Renal cortex interstitium (tissue), 11 donors: ENCODE measurements around the gene PIK3R1. TPM values are rescaled to one million over a fixed set of nuclear protein-coding genes. Genes with fewer than 3 reads are reported as not detected.
"Not testable (repeated sequence)": the region's sequence is repeated elsewhere in the genome, so short reads cannot be mapped to it uniquely, and the experiment has no call there.

Experiments
- DNase-seq, 11 donors: peaks; one replicate each; pipeline ENCODE4 v3.0.0-alpha.2; 2013; ENCODE audit warnings: low read depth in 9 of 11, low spot score in 4 of 11; ENCODE audit errors: extremely low read depth in 1 of 11
- polyA plus RNA-seq, 3 donors: library from polyadenylated mRNA; unstranded; fragments of 120-200 nt; gene quantifications; one replicate each; pipeline ENCODE4 v1.2.1, GENCODE V29; 2013; ENCODE audit not compliant: insufficient read length in 3 of 3

The PIK3R1 gene
- polyA plus RNA-seq, 3 donors, result 73.7 to 94.6 (median 84.0) TPM

DNA sequence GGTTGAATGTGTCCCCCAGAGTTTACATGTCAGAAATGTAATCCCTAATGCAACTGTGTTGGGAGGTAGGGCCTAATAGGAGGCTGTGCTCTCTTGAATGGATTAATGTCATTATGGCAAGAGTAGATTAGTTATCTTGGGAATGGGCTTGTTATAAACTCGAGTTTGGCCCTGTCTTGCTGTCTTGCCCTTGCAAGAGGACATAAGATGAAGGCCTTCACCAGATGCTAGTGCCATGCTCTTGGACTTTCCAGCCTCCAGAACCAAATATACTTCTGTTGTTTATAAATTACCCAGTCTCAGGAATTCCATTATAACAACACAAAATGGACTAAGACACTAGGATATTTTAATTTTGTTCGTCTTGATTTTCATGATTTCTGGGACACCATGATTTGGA is 5.4 kb downstream of the PIK3R1 start:
- DNase-seq, result no peak

DNA sequence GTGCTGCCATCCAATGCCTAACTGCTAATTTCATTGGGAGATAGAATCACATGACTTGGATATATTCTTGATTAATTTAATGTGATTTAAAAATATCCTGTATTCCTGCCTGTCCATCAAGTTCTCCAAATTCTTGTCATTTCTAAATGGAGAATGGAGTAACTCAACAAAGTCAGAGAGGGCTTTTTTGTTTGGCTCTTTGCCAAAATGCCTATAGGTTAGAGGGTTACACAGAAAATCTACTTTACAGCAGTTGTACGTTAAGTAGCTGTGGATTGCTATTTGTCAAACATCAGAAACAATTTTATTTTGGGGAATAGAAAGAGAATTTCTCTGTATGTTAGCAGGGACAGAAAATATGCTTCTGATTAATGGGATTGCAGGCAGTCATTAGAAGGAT is 5.9 kb downstream of the PIK3R1 start:
- DNase-seq, result no peak

DNA sequence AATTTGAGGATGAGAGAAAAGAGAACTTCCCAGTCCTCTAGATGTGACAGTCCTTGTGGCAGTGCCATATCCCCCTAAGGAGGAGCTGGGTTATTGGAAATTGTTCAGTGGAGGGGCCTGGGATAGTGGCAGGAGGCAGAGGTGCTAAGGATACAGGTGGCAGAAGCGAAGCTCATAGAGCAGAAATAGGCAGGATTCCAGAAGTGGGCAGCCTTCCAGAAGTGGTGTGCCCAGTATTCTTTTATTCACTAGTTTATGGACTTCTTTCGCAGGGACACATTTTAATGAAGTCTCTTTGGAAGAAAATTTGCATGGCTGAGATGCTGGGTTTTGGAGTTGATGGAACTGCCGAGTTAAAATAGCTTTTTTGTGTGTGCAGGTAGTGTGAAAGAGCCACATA is 6.8 kb downstream of the PIK3R1 start:
- no peak for DNase-seq

DNA sequence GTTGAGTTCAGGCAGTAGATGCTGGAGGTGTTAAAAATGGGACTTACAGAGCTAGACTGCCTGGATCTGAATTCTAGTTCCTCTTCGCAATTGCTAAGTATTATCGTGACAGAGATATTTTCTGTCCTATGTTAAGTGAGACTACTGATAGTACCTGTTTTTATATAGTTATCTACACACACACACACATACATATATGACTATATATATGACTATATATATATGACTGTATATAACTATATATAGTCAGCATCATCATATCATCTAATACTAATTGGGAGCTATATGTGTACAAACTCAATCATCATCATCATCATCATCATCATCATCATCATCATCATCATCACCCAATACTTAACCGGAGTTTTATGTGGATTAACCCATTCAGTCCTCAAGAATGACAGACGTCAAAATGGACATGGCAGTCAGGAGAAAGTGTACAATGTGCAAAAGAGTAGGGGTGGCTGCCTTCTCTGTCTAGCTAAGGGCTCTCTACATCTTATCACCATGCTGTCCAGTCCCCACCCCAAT is 7.3 kb downstream of the PIK3R1 start:
- no peak for DNase-seq

DNA sequence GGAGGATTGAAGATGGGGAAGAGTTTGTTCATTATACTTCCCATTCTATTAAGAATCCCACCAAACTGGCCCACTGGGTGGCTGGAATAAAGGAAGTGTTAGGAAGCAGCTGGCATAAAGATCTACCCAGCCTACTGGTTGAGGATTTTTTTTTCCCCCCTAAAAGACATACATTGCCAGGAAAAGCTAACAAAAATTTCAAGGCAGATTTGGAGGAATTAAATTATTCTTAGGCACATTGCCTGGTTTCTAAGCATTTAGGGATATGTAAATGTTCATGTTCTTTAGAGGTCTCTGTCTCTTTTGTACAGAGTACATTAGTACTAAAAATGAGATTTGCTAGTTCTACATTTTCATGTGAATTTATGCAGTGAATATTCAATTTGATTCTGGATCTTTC is 8.3 kb downstream of the PIK3R1 start:
- no peak for DNase-seq

DNA sequence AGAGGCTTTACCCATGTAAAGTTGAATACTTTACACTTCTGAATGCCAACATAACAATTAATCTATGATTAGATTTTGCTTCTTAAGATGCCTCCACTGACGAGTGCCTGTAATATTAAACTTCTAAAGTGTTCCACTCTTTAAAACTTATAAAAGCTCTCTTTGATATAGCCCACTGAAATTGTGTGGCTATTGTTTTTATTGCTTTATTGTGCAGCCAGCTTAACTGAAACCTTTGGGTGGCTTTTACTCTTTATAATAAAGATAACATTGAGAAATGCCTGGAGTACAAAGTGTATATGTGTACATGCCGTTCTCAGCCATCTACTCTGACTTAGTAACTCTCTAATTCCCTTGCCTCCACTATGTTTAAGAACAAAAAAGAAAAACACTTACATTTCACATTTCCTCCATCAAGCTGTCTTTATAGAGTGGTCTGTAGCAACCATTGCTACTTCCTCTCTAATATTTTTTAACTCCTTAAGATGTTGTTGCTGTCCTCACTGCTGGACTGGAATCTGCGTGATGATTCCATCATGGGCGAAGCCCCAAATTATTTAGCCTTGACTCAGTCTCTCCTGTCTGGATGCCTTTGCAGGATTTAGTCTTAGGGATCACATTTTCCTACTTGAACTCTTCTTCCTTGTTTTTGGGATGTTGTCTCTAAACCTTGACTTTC is 9.1 kb downstream of the PIK3R1 start:
- DNase-seq, result no peak

DNA sequence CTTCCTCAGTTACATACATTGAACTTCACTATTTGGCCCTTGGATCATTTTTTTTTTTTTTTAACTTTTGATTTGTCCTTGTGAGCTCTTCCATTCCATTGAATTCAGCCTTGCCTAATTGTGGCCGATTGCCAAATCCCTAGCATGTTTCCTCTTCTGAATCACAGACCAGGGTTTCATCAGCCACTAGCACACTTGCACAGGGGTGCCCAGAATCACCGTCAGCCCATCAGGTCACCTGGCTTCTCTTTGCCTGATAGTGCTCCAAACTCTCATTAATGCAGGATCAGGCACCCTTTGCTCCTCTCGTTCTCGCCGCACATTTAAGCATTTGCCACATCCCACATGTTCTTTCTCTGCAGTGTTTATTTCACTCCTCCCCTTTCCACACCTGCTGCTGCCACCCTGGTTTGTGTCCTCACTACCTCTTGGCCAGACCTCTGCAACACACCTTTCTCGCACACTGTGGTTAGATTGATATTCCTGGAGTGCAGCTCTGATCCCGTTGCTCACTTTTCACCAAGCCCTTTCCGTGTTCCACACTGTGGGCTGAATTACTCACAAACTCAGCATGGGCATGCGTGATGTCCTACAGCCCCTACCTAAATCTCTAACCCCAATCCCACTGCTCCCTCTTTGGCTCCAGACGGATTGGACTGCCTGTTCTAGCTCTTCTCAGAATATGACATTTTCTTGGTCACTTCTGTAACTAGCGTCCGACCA is 9.8 kb downstream of the PIK3R1 start:
- DNase-seq, result no peak

DNA sequence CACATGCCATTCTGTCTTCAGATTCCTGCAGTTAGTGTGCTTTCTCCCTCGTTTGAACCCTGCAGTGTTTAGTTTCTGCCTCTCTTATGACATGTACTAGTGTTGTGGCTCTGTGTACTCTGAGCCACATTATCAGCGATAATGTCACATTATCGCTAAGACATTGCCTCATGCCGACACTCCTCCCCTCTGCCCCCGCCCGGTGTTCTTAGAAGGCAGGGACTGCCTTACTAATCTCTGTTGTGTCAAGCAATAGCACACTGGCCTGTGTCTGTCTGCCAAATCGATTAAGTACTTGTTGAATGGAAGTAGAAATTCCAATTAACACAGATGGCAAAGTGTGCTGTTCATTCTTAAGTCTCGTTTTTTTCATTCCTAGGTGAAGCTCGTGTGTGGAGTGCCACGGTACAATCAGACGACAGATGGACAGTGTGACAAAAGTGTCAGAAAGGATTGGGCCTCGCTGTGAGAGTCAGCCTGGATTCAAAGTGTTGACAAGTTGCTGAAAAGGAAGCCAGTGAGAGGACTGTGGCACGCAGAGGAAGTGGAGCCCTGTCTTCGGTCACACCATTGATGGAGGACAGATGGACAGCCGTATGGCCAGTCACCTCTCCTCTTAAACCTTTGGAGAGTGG is 10.5 kb downstream of the PIK3R1 start:
- no peak for DNase-seq

DNA sequence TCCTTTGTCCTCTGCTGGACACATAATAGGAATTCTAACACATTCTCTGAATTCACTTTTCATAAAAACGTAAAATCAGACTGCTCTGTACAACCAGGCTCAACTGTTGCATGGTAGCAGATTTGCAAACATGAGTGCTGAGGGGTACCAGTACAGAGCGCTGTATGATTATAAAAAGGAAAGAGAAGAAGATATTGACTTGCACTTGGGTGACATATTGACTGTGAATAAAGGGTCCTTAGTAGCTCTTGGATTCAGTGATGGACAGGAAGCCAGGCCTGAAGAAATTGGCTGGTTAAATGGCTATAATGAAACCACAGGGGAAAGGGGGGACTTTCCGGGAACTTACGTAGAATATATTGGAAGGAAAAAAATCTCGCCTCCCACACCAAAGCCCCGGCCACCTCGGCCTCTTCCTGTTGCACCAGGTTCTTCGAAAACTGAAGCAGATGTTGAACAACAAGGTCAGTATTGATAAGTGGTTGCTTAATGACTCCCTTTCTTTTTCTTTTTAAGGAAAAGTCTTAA is 11.1 kb downstream of the PIK3R1 start:
- no peak for DNase-seq

DNA sequence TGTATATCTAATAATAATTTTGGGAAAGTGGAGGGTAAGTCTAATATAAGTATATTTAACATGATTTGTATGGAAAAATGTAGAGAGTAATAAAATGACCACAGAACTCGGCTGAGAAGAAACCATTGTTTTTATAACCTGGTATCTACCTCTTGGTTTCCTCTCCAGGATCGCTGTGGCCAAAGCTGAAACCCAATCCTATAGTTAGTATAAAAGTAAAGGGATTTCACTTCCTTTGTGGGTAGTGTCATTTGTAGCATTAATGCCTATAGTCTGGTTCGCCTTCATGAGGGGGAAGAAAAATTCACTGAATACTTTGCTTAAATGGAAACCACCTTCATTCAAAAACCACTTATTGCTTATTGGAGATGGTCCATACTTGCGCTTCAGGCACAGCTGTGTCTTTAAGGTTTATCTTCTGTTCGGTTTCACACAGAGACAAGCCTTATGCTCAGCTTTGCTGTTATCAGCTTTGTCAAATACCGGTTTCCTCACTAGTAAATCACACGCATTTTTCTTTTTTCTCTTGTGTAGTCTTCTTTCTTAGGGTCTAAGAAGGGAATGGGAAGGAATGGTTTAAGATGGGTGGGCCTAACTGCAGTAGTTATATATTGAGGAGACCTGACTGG is 12.1 kb downstream of the PIK3R1 start:
- DNase-seq, result no peak

DNA sequence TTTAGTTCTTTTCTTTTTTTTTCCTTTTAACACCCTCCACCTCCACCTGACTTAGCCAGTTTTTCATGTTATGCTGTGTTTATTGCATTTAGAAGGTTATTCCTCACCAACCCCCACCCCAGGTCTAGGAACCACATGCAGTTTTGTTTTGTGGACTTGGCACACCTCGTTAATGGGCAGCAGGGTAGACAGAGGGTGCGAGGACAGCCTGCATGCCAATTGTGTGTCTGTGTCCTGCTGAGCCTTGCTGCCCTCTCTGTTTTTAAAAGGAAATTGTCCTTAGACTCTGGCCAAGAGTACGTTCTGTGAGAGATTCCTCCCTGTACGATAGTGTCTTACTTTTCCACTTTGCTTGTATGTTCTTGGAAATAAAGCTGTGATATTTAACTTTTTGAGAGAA is 13.9 kb downstream of the PIK3R1 start:
- no peak for DNase-seq

DNA sequence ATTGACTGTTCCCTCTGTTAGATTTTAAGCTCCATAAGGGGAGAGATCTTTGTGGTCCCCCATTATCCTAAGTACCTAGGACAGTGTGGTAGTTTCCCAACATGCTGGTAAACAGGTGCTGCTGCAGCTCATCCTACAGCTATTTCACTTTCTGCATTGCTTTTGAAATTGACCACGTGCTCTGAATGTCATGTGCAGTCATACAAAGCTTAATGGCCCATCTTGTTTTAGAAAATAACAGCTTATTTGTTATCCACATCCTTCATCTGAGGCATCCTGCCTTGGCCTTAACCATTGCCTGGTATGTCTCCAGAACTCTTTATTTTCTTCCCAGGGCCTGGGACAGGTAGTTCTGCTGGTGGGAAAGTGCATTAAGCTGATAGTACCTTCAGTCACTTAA is 14.7 kb downstream of the PIK3R1 start:
- DNase-seq, result no peak

DNA sequence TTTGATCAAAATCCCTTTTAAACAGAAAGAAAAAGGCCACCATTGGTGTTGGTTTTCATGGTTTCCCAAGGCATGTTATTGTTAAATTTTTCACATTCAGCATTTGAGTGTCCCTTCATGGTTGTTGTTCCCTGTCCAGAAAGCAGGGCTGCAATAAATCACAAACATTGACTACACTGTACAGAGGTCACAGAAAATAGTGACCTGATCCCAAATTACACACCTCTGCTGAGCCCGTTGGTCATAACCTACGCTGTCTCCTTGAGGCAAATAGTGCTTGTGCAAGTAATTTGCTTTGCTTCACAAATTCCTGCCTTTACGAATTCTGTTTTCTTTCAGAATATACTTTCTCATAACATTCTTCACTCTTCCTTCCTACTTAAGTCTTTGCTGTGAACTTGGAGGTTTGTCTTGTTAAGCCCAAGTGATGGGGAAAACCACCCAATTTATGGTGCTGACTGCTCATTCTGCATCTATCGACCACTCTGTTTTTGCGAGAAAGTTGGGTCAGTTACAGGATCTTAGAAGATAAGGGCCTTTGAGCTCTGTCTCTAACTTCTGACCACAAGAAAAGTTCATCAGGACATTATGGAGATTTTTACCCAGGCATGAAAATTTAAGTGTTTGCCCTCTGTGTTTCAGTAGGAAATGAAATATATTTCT is 16.0 kb downstream of the PIK3R1 start:
- no peak for DNase-seq

DNA sequence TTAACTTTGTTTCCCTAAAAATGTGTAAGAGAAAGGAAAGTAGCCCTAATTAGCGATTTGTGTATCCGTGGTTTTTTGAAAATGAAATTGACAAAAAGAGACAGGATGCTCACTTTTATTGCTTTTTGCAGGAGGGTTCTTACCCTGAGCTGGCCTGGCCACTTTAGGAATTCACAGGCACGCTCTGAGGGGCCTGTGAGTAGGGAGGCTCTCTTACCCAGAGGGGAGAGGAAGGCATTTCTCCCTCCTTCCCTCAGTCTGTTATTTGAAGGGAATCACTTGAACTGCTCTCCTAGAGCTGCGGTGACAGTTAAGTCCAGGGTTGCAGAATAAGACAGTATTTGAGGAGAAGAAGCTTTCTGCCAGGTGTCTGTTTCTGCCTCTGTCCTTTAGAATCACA is 16.7 kb downstream of the PIK3R1 start:
- no peak for DNase-seq

DNA sequence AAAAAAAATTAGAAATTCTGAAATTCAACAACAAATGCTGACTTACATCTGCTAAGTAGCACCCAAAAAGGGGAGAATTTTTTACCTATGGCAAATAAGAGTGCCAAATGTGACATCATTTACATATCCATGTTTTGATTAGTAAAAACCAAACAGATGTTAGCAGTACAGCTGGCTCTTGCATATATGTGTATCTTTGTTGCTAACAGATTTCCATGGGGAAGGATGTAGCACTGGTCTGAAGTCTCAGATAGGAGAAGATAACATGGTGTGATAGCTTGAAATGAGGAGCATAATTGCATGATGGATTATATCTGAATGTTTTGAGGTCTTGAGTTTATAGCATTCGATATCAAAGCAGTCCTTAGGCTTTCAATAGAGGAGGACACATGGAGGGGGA is 17.5 kb downstream of the PIK3R1 start:
- no peak for DNase-seq

DNA sequence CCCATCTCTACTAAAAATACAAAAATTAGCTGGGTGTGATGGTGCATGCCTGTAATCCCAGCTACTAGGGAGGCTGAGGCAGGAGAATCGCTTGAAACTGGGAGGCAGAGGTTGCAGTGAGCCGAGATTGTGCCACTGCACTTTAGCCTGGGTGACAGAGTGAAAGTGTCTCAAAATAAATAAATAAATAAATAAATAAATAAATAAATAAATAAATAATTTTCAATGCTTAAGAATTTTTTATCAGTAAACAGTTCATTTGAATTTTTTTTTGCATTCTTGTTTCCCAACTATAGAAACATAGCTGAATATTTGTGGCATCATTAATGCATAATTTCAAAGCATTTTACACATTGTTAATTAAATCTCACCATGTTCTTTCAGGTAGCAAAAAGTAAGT is 19.7 kb downstream of the PIK3R1 start:
- DNase-seq, result not testable (repeated sequence)

DNA sequence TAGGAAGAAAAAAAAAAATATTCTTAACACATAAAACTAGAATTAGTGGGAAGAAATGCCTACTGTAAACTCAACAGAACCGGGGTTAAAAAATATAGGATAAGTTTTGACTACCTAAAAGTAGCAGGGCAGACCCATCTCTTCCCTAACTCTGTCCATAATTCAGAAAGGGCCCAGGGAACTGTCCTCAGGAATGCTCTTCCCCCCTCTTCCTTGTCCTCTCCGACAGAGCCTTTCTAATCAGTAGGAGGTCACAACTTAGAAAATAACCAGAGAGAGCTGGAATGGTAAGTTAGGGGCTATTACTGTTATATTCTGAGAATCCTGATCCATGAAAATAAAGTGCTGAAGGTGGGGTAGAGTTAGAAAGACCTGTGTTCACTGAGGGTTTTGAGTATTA is 22.2 kb downstream of the PIK3R1 start:
- no peak for DNase-seq

DNA sequence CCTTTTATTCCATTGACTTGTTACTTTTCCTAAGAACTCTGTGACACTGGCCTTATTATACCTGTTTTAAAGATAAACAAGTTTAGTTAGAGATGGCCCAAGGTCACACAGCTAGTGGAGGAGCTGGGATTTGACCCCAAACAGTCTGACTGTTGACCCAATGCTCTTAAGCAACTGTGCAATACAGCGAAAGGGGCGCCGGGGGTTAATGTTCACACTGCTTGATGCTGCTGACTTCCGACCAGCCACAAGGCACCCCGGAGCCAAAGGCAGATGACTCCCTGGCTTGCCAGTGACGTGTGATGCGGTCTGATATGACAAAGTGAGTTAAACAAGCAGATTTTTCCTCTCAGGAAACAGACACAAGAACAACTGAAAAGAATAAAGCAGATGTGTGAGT is 23.9 kb downstream of the PIK3R1 start:
- no peak for DNase-seq

DNA sequence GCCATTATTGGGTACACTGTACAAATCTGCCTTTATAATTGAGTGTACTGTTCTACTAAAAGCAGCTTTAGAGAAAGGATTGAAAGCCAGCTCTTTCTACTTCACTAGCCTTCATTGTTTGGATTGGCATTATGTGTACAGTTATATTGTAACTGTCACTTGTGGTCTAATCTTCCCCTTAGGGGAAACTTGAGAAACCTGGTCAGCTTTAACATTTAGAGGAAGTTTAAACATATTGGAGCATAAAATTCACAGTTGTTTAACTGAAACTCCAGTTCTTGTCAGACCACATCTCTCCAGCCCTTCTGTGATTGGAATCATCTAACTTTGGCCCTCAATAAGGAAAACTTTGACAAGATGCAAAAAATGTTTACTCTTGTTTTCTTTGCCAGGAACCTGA is 24.6 kb downstream of the PIK3R1 start:
- DNase-seq, result no peak
